DOHH2 (cell line): ENCODE results near the gene CCDC197.

Experiments
- H3F3A ChIP-seq: fragments of 200-600 bp; sonication (generic), shearing (Covaris generic); 2 replicates; pipeline ENCODE4 v1.6.0; 2016; ENCODE audit warnings: antibody characterized with exemption, mild to moderate bottlenecking; ENCODE audit not compliant: control insufficient read depth, insufficient read depth
- H3K27ac ChIP-seq: fragments of 200-600 bp; sonication (generic); 2 replicates; pipeline ENCODE4 v1.5.1; 2014; ENCODE audit warnings: low read depth, mild to moderate bottlenecking, low read length, moderate library complexity
- H3K27me3 ChIP-seq: fragments of 200-600 bp; sonication (generic); 2 replicates; pipeline ENCODE4 v1.6.1; 2014; ENCODE audit warnings: mild to moderate bottlenecking, low read length, mixed read lengths; ENCODE audit not compliant: control insufficient read depth
- H3K36me3 ChIP-seq: fragments of 200-600 bp; sonication (generic); 2 replicates; pipeline ENCODE4 v1.6.1; 2014; ENCODE audit warnings: mild to moderate bottlenecking, low read length, moderate library complexity, mixed read lengths; ENCODE audit not compliant: control insufficient read depth
- H3K4me1 ChIP-seq: fragments of 200-600 bp; sonication (generic); 2 replicates; pipeline ENCODE4 v1.6.1; 2014; ENCODE audit warnings: mild to moderate bottlenecking, low read length, mixed read lengths; ENCODE audit not compliant: control insufficient read depth
- H3K4me2 ChIP-seq: fragments of 200-600 bp; sonication (generic); 2 replicates; pipeline ENCODE4 v1.6.0; 2014; ENCODE audit warnings: mild to moderate bottlenecking, low read length, moderate library complexity
- H3K4me3 ChIP-seq: fragments of 200-600 bp; sonication (generic); 2 replicates; pipeline ENCODE4 v1.5.1; 2014; ENCODE audit warnings: mild to moderate bottlenecking, low read length, mixed read lengths
- H3K79me2 ChIP-seq: fragments of 200-600 bp; sonication (generic); 2 replicates; pipeline ENCODE4 v1.6.1; 2014; ENCODE audit warnings: mild to moderate bottlenecking, low read length, mixed read lengths; ENCODE audit not compliant: control insufficient read depth
- H3K9me2 ChIP-seq: fragments of 200-600 bp; sonication (generic); replicated peaks from 2 replicates; pipeline ENCODE4 v1.6.1; 2014; ENCODE audit warnings: mild to moderate bottlenecking, low read length, mixed read lengths; ENCODE audit not compliant: control insufficient read depth
- H3K9me3 ChIP-seq: fragments of 200-600 bp; sonication (generic); 2 replicates; pipeline ENCODE4 v1.6.1; 2014; ENCODE audit warnings: antibody characterized with exemption, low read length, mixed read lengths; ENCODE audit not compliant: control insufficient read depth, insufficient read depth
- H4K20me1 ChIP-seq: fragments of 200-600 bp; sonication (generic); 2 replicates; pipeline ENCODE4 v1.6.0; 2014; ENCODE audit warnings: low read depth, mild to moderate bottlenecking, antibody characterized with exemption, low read length, moderate library complexity; ENCODE audit not compliant: control insufficient read depth, insufficient read depth
- EZH2phosphoT487 ChIP-seq: fragments of 200-600 bp; sonication (generic); IDR thresholded peaks from 2 replicates; pipeline ENCODE4 v1.6.1; 2017; ENCODE audit warnings: borderline replicate concordance, mild to moderate bottlenecking, antibody characterized with exemption, low read length, moderate library complexity, mixed read lengths
- TF ChIP-seq, protein P1 (sequence below): fragments of 200-600 bp; sonication (generic); IDR thresholded peaks from one replicate; pipeline ENCODE4 v1.5.1; 2014; ENCODE audit warnings: antibody characterized with exemption, mild to moderate bottlenecking, low read depth, low read length; ENCODE audit not compliant: poor library complexity, severe bottlenecking

CCDC197 gene

DNA sequence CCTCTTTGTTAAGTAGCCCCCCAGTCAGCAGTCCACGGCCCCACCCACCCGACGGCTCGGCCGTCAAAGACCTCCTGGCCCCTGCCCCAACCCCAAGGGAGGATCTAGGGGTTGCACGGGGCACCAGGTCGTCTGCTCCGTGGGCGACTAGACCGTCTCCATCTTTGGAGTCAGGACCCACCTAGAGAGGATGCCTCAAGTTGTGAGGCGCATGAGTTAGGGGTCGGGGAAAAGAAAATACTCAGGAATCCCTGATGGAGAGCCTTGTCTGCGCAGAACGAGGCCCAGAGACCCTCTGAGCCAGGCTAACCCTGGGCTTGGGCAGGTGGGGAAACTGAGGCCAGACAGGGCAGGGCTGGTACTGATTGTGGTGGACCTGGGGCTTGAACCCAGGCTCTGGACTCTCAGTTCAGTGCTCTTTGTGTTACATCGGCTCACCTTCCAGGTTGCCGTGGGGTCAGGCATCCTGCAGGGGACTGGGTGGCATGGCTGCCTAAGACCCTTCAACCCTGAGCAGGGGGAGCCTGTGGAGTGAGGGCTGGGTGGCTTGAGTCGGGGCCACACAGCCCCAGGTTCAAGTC is 29.9 kb downstream of the CCDC197 start:
- Histone ChIP-seq H3K4me3 (no peak overlapping the region), H3K36me3 (no peaks in the 10 kb centered on the region), H3K27me3 (peaks cover 9% of the 10 kb centered on the region), H3K4me2 (peak overlapping the region; percentile 60; the same call in 1 of the 2 replicates), H3K9me2 (no peaks in the 10 kb centered on the region), H3K9me3 (no peaks in the 10 kb centered on the region), H3K27ac (no peak overlapping the region), H3K79me2 (no peaks in the 10 kb centered on the region), H3F3A (no peaks in the 10 kb centered on the region), H3K4me1 (peaks cover 8% of the 10 kb centered on the region; the same call in 1 of the 2 replicates), H4K20me1 (no peaks in the 10 kb centered on the region)
- no peak for TF ChIP-seq EZH2phosphoT487
- TF ChIP-seq, protein P1, sequence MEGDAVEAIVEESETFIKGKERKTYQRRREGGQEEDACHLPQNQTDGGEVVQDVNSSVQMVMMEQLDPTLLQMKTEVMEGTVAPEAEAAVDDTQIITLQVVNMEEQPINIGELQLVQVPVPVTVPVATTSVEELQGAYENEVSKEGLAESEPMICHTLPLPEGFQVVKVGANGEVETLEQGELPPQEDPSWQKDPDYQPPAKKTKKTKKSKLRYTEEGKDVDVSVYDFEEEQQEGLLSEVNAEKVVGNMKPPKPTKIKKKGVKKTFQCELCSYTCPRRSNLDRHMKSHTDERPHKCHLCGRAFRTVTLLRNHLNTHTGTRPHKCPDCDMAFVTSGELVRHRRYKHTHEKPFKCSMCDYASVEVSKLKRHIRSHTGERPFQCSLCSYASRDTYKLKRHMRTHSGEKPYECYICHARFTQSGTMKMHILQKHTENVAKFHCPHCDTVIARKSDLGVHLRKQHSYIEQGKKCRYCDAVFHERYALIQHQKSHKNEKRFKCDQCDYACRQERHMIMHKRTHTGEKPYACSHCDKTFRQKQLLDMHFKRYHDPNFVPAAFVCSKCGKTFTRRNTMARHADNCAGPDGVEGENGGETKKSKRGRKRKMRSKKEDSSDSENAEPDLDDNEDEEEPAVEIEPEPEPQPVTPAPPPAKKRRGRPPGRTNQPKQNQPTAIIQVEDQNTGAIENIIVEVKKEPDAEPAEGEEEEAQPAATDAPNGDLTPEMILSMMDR, result no peak

DNA sequence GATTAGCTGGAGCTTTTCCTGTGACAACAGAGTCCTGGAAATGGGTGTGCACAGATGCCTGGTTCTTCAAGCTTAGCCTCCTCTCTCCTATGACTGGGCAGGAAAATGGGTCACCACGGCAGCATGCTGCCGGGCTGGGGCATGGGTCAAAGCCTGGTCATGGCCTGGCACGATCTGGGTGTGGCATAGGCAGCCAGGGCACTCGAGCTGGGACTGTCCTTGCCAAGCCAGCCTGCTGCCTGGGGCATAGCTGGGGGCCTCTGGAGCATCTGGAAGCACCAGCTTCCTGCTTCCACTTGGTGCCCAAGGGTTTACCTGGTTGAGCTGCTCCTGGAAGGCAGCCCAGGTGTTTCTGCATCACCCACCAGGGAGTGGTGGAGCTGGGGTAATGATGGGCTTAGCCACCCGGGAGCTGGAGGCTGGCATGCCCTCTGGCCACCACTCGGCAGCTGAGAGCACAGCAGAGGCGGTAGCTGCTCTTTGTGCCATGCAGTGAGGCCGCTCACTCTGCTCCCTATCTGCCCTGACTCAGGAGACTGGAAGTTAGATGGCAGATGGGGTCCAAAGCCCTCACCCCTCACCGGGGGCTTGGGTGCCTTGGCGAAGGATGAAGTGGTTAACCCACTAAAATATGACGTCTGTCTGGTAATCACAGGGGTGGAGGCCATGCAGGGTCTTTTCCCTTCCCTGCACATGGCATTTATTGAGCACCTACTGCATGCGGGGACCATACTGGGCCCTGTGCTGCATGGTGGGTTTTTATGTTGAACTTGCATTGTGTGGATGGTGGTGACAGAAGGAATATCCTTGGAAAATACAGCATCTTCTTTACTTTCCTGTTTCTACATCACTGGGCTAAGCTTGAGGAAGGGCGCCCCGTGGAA is 30.7 kb downstream of the CCDC197 start:
- no peak overlapping the region for H3K27ac ChIP-seq
- no peaks in the 10 kb centered on the region for H4K20me1 ChIP-seq
- H3K27me3 ChIP-seq, result peaks cover 3% of the 10 kb centered on the region; the same call in 1 of the 2 replicates
- no peaks in the 10 kb centered on the region for H3K36me3 ChIP-seq
- H3K9me2 ChIP-seq, result no peaks in the 10 kb centered on the region
- TF ChIP-seq EZH2phosphoT487, result no peak
- TF ChIP-seq, protein P1, result no peak
- H3K79me2 ChIP-seq, result no peaks in the 10 kb centered on the region
- no peak overlapping the region for H3K4me3 ChIP-seq
- peaks cover 8% of the 10 kb centered on the region; the same call in 1 of the 2 replicates for H3K4me1 ChIP-seq
- H3F3A ChIP-seq, result no peaks in the 10 kb centered on the region
- H3K9me3 ChIP-seq, result no peaks in the 10 kb centered on the region
- no peak overlapping the region for H3K4me2 ChIP-seq

DNA sequence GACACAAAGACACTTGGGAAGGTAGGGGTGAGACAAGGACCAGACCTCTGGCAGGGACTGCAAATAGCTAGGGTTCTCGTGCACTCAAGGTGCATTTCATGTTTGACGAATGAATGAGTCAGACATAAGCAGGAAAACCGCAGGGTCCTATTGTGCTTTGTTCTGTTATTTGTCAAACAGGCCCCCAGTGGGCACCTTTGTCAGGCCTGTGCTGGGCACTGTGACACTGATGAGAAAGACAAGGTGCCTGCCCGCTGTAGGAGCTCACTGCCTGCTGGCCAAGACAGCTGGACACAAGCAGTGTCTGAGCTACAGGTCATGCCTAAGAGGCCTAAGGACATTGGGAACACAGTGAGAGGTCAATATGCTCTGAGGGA is 31.3 kb downstream of the CCDC197 start:
- H3K36me3 ChIP-seq, result no peaks in the 10 kb centered on the region
- H3K4me1 ChIP-seq, result peaks cover 8% of the 10 kb centered on the region; the same call in 1 of the 2 replicates
- H3K4me3 ChIP-seq, result no peak overlapping the region
- no peaks in the 10 kb centered on the region for H3K79me2 ChIP-seq
- TF ChIP-seq, protein P1, result no peak
- no peak for TF ChIP-seq EZH2phosphoT487
- H3K27ac ChIP-seq, result no peak overlapping the region
- H3K4me2 ChIP-seq, result no peak overlapping the region
- H3K9me3 ChIP-seq, result no peaks in the 10 kb centered on the region
- no peaks in the 10 kb centered on the region for H3F3A ChIP-seq
- H4K20me1 ChIP-seq, result no peaks in the 10 kb centered on the region
- no peaks in the 10 kb centered on the region for H3K9me2 ChIP-seq
- peaks cover 3% of the 10 kb centered on the region; the same call in 1 of the 2 replicates for H3K27me3 ChIP-seq
